Measurements from ENCODE around the gene PDE7B.

DNA sequence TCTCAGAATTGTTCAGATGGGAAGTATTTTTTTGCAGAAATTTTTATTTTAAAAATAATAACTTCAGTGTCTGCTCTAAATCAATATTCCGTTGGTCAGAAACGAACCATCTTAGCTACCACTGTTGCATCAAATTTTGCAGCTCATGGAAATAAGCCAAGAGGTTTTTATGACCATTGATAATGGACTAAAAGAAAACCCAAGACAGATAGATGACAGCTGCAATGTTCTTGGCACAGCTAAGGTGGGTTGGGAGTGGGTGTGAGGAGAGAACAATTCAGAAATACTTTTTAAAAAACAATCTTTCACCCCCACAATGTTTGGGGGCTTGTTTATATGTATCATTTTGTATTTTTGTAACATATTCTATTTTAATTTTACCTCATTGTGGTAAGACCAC is 121.1 kb downstream of the PDE7B start:
- TF ChIP-seq, protein P1, sequence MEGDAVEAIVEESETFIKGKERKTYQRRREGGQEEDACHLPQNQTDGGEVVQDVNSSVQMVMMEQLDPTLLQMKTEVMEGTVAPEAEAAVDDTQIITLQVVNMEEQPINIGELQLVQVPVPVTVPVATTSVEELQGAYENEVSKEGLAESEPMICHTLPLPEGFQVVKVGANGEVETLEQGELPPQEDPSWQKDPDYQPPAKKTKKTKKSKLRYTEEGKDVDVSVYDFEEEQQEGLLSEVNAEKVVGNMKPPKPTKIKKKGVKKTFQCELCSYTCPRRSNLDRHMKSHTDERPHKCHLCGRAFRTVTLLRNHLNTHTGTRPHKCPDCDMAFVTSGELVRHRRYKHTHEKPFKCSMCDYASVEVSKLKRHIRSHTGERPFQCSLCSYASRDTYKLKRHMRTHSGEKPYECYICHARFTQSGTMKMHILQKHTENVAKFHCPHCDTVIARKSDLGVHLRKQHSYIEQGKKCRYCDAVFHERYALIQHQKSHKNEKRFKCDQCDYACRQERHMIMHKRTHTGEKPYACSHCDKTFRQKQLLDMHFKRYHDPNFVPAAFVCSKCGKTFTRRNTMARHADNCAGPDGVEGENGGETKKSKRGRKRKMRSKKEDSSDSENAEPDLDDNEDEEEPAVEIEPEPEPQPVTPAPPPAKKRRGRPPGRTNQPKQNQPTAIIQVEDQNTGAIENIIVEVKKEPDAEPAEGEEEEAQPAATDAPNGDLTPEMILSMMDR (conservative IDR thresholded peaks at IDR 0.05; ENCODE audit: low read length), result no peak
- TF ChIP-seq EZH2phosphoT487 (IDR thresholded peaks at IDR 0.05; ENCODE audit: borderline replicate concordance), result no peak
